Activated naive CD4-positive, alpha-beta T cell treated with anti-CD3 and anti-CD28 coated beads, Interleukin-2, amount 50 U/mL, for 16 hours (primary cell): ENCODE data around the gene SZT2.
"Not testable (repeated sequence)": the region's sequence is repeated elsewhere in the genome, so short reads cannot be mapped to it uniquely, and the experiment has no call there.

Experiments used
- DNase-seq: peaks from one replicate; pipeline ENCODE4 v3.0.0-alpha.2; 2020

SZT2 gene

GRCh38 chr1:43444151-43444828, 54.6 kb downstream of the SZT2 start:
- DNase-seq, result peak; percentile 0

- DNase-seq, result no peak
Observed at GRCh38 chr1:43444836-43445235, 55.1 kb downstream of the SZT2 start.

GRCh38 chr1:43445606-43446387, 56.1 kb downstream of the SZT2 start:
- DNase-seq, result no peak

GRCh38 chr1:43446388-43446740, 56.7 kb downstream of the SZT2 start:
- peak; percentile 3 for DNase-seq

- DNase-seq, result peak; percentile 4
Observed at GRCh38 chr1:43446881-43447835, 57.5 kb downstream of the SZT2 start.

GRCh38 chr1:43447891-43448708, 58.4 kb downstream of the SZT2 start:
- DNase-seq, result no peak

GRCh38 chr1:43448955-43449707, 59.4 kb downstream of the SZT2 start:
- no peak for DNase-seq

GRCh38 chr1:43449708-43450069, 60.0 kb downstream of the SZT2 start:
- no peak for DNase-seq

GRCh38 chr1:43450251-43450941, 60.7 kb downstream of the SZT2 start:
- DNase-seq, result no peak

- DNase-seq, result no peak
Observed at GRCh38 chr1:43451157-43451591, 61.5 kb downstream of the SZT2 start.

- no peak for DNase-seq
Observed at GRCh38 chr1:43451701-43452532, 62.2 kb downstream of the SZT2 start.

- no peak for DNase-seq
Observed at GRCh38 chr1:43452789-43453441, 63.2 kb downstream of the SZT2 start.

- peak; percentile 66 for DNase-seq
Observed at GRCh38 chr1:43453442-43454269, 64.0 kb downstream of the SZT2 start, which contains the start of gene HYI. HYI (minus strand) TSS chr1:43453931; CDS start chr1:43453793, 138 bp downstream.

- peak; percentile 57 for DNase-seq
Observed at GRCh38 chr1:43454270-43455011, 64.7 kb downstream of the SZT2 start.

GRCh38 chr1:43455213-43455889, 65.7 kb downstream of the SZT2 start:
- DNase-seq, result no peak

GRCh38 chr1:43458379-43458778, 68.7 kb downstream of the SZT2 start:
- DNase-seq, result not testable (repeated sequence)
